ENCODE results near the gene CELF2. TPM values are rescaled to one million over a fixed set of nuclear protein-coding genes. Genes with fewer than 3 reads are reported as not detected.

Gene CELF2
- total and polyA plus RNA-seq, 2 experiments from 2014 or later, result 16.6 to 26.9 TPM

GRCh38 chr10:11009471-11010308 is 8.0 kb upstream of the CELF2 start:
- Histone ChIP-seq H3K27ac (no peak overlapping the region), H3K4me2 (no peak overlapping the region), H3K4me3 (no peak overlapping the region), H4K20me1 (ENCODE audit: insufficient read depth, poor library complexity, severe bottlenecking) (no peaks in the 10 kb centered on the region), H3K9me3 (ENCODE audit: low read depth) (no peaks in the 10 kb centered on the region), H3K4me1 (ENCODE audit: insufficient read depth) (no peaks in the 10 kb centered on the region), H3K9me2 (replicated peaks; ENCODE audit: insufficient read depth) (no peaks in the 10 kb centered on the region), H3K79me2 (no peaks in the 10 kb centered on the region), H2AFZ (no peak overlapping the region), H3K36me3 (replicated peaks; ENCODE audit: insufficient read depth, low read depth) (no peaks in the 10 kb centered on the region), H3K27me3 (peaks cover 35% of the 10 kb centered on the region)
- DNase-seq (ENCODE audit: low spot score), result no peak
- WGBS (ENCODE audit: low lambda C conversion rate, missing lambda C conversion rate), result 92% methylated on average over 13 of the region's 13 CpGs
- TF ChIP-seq EZH2 (IDR thresholded peaks at IDR 0.05; ENCODE audit: borderline replicate concordance), result no peak
- no peak for TF ChIP-seq CTCF (IDR thresholded peaks at IDR 0.05; ENCODE audit: poor library complexity)
- no peak for TF ChIP-seq EZH2phosphoT487 (IDR thresholded peaks at IDR 0.05; ENCODE audit: low read depth, severe bottlenecking, unreplicated experiment)

- Histone ChIP-seq H3K27ac (no peak overlapping the region), H3K4me1 (ENCODE audit: insufficient read depth) (no peaks in the 10 kb centered on the region), H3K79me2 (no peaks in the 10 kb centered on the region), H4K20me1 (ENCODE audit: insufficient read depth, poor library complexity, severe bottlenecking) (no peaks in the 10 kb centered on the region), H2AFZ (no peak overlapping the region), H3K36me3 (replicated peaks; ENCODE audit: insufficient read depth, low read depth) (no peaks in the 10 kb centered on the region), H3K4me2 (no peak overlapping the region), H3K9me3 (ENCODE audit: low read depth) (no peaks in the 10 kb centered on the region), H3K9me2 (replicated peaks; ENCODE audit: insufficient read depth) (no peaks in the 10 kb centered on the region), H3K27me3 (peaks cover 29% of the 10 kb centered on the region), H3K4me3 (no peak overlapping the region)
- 81% methylated on average over 6 of the region's 6 CpGs for WGBS (ENCODE audit: low lambda C conversion rate, missing lambda C conversion rate)
- no peak for DNase-seq (ENCODE audit: low spot score)
- TF ChIP-seq CTCF (IDR thresholded peaks at IDR 0.05; ENCODE audit: poor library complexity) (no peak), EZH2 (IDR thresholded peaks at IDR 0.05; ENCODE audit: borderline replicate concordance) (no peak), EZH2phosphoT487 (IDR thresholded peaks at IDR 0.05; ENCODE audit: low read depth, severe bottlenecking, unreplicated experiment) (no peak)
Measured at GRCh38 chr10:11010582-11010981, 7.1 kb upstream of the CELF2 start.

- Histone ChIP-seq H3K27me3 (peaks cover 29% of the 10 kb centered on the region), H3K79me2 (no peaks in the 10 kb centered on the region), H3K36me3 (replicated peaks; ENCODE audit: insufficient read depth, low read depth) (no peaks in the 10 kb centered on the region), H3K9me3 (ENCODE audit: low read depth) (no peaks in the 10 kb centered on the region), H4K20me1 (ENCODE audit: insufficient read depth, poor library complexity, severe bottlenecking) (no peaks in the 10 kb centered on the region), H2AFZ (no peak overlapping the region), H3K9me2 (replicated peaks; ENCODE audit: insufficient read depth) (no peaks in the 10 kb centered on the region), H3K4me2 (no peak overlapping the region), H3K27ac (no peak overlapping the region), H3K4me3 (no peak overlapping the region), H3K4me1 (ENCODE audit: insufficient read depth) (no peaks in the 10 kb centered on the region)
- WGBS (ENCODE audit: low lambda C conversion rate, missing lambda C conversion rate), result 95% methylated on average over 2 of the region's 2 CpGs
- TF ChIP-seq CTCF (IDR thresholded peaks at IDR 0.05; ENCODE audit: poor library complexity) (no peak), EZH2phosphoT487 (IDR thresholded peaks at IDR 0.05; ENCODE audit: low read depth, severe bottlenecking, unreplicated experiment) (no peak), EZH2 (IDR thresholded peaks at IDR 0.05; ENCODE audit: borderline replicate concordance) (no peak)
- no peak for DNase-seq (ENCODE audit: low spot score)
Measured at GRCh38 chr10:11011436-11011835, 6.2 kb upstream of the CELF2 start.

Data from hepatocyte (in vitro differentiated cells).